Measurements from ENCODE around the gene GPC5. TPM values are rescaled to one million over a fixed set of nuclear protein-coding genes. Genes with fewer than 3 reads are reported as not detected.

GPC5 gene
- total RNA-seq, 1 experiment from 2014 or later, result 0.26 TPM

DNA sequence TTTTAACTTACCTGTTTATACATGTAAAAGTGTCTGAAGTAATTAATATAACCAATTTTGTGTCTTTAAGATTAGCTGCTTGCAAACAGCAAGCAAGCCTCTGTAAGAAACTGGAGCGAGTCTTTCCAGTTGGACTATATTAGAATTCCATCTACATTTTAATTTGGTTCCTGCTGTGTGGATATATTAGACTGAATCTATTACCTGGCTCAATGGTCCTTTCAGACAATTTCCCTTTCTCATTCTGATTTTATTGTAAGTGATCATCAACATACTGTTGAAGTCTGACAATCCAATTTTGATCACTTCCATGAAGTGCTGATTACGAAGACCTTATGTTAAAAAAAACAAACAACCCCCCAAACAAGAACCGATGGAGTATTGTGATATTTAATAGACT is 72.3 kb downstream of the GPC5 start:
- CTCF ChIA-PET, result no interaction called here
- no TSS peak for BruUV-seq (replicated peaks)
- H3K27me3 ChIP-seq (ENCODE audit: control insufficient read depth, insufficient read depth, low read length), result no peaks in the 10 kb centered on the region
- H3K27ac ChIP-seq (ENCODE audit: low read length), result no peak overlapping the region
- POLR2A ChIA-PET, result no interaction called here
- ATAC-seq (no peak), DNase-seq (ENCODE audit: low read depth, low spot score) (no peak)
- no peaks in the 10 kb centered on the region for H3K36me3 ChIP-seq (ENCODE audit: control insufficient read depth, insufficient read depth, low read length)
- in situ Hi-C loops (cut with HindIII; ENCODE audit: low pct_unique_long_range_greater_than_20kb, low sequenced_read_pairs) (no loop called here), intact Hi-C loops (cut with micrococcal nuclease; ENCODE audit: unreplicated experiment) (no loop called here)
- TF ChIP-seq TCF7L2 (IDR thresholded peaks at IDR 0.05; ENCODE audit: low read depth, low read length) (no peak), POLR2AphosphoS5 (IDR thresholded peaks at IDR 0.05; ENCODE audit: low read depth, low read length) (no peak)
- H3K4me1 ChIP-seq (ENCODE audit: control insufficient read depth, insufficient read depth, low read length), result no peaks in the 10 kb centered on the region
- no peaks in the 10 kb centered on the region for H3K9me3 ChIP-seq (ENCODE audit: control insufficient read depth, insufficient read depth, low read depth, low read length)
- H3K4me3 ChIP-seq (ENCODE audit: low read depth in 2 of 2, low read length in 2 of 2), result no peak overlapping the region

DNA sequence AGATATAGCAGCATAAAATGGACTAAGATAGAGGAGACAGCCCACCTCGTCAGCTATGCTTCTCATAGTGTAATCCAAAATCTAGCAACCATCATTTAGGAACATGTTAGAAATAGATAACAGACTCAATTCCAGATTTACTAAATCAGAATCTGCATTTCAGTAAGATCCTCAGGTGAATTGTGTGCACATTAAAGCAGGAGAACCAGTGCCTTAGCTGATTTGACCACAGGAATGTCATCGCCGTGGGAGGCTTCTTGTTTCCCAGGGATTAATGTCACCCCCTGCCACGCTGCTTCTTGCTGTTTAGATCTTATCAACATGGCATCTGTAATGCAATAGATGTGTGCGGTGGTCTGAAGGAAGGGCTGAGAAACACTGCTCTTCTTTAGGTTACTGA is 84.0 kb downstream of the GPC5 start:
- no peak overlapping the region for H3K27ac ChIP-seq (ENCODE audit: low read length)
- ChIA-PET CTCF (no interaction called here), POLR2A (no interaction called here)
- intact Hi-C loops (cut with micrococcal nuclease; ENCODE audit: unreplicated experiment), result no loop called here
- ATAC-seq (no peak), DNase-seq (ENCODE audit: low read depth, low spot score) (no peak)
- H3K4me1 ChIP-seq (ENCODE audit: control insufficient read depth, insufficient read depth, low read length), result no peaks in the 10 kb centered on the region
- no peak overlapping the region for H3K4me3 ChIP-seq (ENCODE audit: low read depth in 2 of 2, low read length in 2 of 2)
- H3K9me3 ChIP-seq (ENCODE audit: control insufficient read depth, insufficient read depth, low read depth, low read length), result no peaks in the 10 kb centered on the region
- in situ Hi-C loops (cut with HindIII; ENCODE audit: low pct_unique_long_range_greater_than_20kb, low sequenced_read_pairs), result no loop called here
- BruUV-seq (replicated peaks), result no TSS peak
- H3K36me3 ChIP-seq (ENCODE audit: control insufficient read depth, insufficient read depth, low read length), result no peaks in the 10 kb centered on the region
- no peaks in the 10 kb centered on the region for H3K27me3 ChIP-seq (ENCODE audit: control insufficient read depth, insufficient read depth, low read length)
- TF ChIP-seq, protein P1, sequence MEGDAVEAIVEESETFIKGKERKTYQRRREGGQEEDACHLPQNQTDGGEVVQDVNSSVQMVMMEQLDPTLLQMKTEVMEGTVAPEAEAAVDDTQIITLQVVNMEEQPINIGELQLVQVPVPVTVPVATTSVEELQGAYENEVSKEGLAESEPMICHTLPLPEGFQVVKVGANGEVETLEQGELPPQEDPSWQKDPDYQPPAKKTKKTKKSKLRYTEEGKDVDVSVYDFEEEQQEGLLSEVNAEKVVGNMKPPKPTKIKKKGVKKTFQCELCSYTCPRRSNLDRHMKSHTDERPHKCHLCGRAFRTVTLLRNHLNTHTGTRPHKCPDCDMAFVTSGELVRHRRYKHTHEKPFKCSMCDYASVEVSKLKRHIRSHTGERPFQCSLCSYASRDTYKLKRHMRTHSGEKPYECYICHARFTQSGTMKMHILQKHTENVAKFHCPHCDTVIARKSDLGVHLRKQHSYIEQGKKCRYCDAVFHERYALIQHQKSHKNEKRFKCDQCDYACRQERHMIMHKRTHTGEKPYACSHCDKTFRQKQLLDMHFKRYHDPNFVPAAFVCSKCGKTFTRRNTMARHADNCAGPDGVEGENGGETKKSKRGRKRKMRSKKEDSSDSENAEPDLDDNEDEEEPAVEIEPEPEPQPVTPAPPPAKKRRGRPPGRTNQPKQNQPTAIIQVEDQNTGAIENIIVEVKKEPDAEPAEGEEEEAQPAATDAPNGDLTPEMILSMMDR (IDR thresholded peaks at IDR 0.05), result no peak
- TF ChIP-seq TCF7L2 (IDR thresholded peaks at IDR 0.05; ENCODE audit: low read depth, low read length) (no peak), REST (IDR thresholded peaks at IDR 0.05; ENCODE audit: insufficient read depth in 1 of 2, low read depth in 2 of 2, low read length in 1 of 2) (no peak), SIN3A (IDR thresholded peaks at IDR 0.05; ENCODE audit: borderline replicate concordance, insufficient read depth, low read depth, low read length) (no peak)

DNA sequence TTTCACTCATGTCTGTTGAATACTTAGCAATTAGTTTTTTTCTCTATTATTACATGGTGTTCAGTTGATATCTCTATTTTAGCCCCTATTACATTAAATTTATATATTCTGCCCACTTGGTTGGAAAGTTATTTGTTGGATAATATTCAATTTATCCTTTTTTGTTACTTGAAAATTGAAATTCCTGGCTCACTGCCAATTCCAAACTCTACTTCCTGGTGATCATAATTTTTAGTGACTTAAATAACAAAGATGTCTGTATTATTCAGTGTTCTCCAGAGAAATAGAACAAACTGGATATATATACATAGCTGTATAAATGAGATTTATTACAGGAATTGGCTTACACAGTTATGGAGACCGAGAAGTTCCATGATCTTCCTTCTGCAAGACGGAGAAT is 93.6 kb downstream of the GPC5 start:
- CTCF ChIA-PET, result no interaction called here
- no TSS peak for BruUV-seq (replicated peaks)

More for the DNA sequence above, 93.6 kb downstream of the GPC5 start:
- H3K4me3 ChIP-seq (ENCODE audit: low read depth in 2 of 2, low read length in 2 of 2), result no peak overlapping the region
- H3K36me3 ChIP-seq (ENCODE audit: control insufficient read depth, insufficient read depth, low read length), result no peaks in the 10 kb centered on the region
- POLR2A ChIA-PET, result no interaction called here
- in situ Hi-C loops (cut with HindIII; ENCODE audit: low pct_unique_long_range_greater_than_20kb, low sequenced_read_pairs) (no loop called here), intact Hi-C loops (cut with micrococcal nuclease; ENCODE audit: unreplicated experiment) (no loop called here)
- no peaks in the 10 kb centered on the region for H3K4me1 ChIP-seq (ENCODE audit: control insufficient read depth, insufficient read depth, low read length)
- no peaks in the 10 kb centered on the region for H3K9me3 ChIP-seq (ENCODE audit: control insufficient read depth, insufficient read depth, low read depth, low read length)
- no peak for ATAC-seq
- DNase-seq (ENCODE audit: low read depth, low spot score), result no peak
- H3K27me3 ChIP-seq (ENCODE audit: control insufficient read depth, insufficient read depth, low read length), result no peaks in the 10 kb centered on the region
- H3K27ac ChIP-seq (ENCODE audit: low read length), result no peak overlapping the region
- no peak for TF ChIP-seq POLR2AphosphoS5 (IDR thresholded peaks at IDR 0.05; ENCODE audit: low read depth, low read length)
- TF ChIP-seq SIN3A (IDR thresholded peaks at IDR 0.05; ENCODE audit: borderline replicate concordance, insufficient read depth, low read depth, low read length), result no peak
- no peak for TF ChIP-seq REST (IDR thresholded peaks at IDR 0.05; ENCODE audit: insufficient read depth in 1 of 2, low read depth in 2 of 2, low read length in 1 of 2)
- no peak for TF ChIP-seq TCF7L2 (IDR thresholded peaks at IDR 0.05; ENCODE audit: low read depth, low read length)
- TF ChIP-seq, protein P1 (IDR thresholded peaks at IDR 0.05), result no peak
